Measurements from ENCODE around the gene AGXT.

AGXT gene

GRCh38 chr2:240896871-240897692 is 28.5 kb downstream of the AGXT start:
- Histone ChIP-seq H3K4me1 (ENCODE audit: insufficient read depth, low read length, severe bottlenecking) (no peaks in the 10 kb centered on the region), H2AFZ (ENCODE audit: low read length) (no peak overlapping the region), H3K36me3 (ENCODE audit: insufficient read depth, low read length) (no peaks in the 10 kb centered on the region), H4K20me1 (ENCODE audit: insufficient read depth, low read length) (no peaks in the 10 kb centered on the region), H3F3A (ENCODE audit: insufficient read depth, low read length) (no peaks in the 10 kb centered on the region), H3K4me2 (ENCODE audit: low read length) (no peak overlapping the region), H3K79me2 (ENCODE audit: insufficient read depth, low read length) (no peaks in the 10 kb centered on the region), H3K4me3 (ENCODE audit: low read depth, low read length, poor library complexity, severe bottlenecking) (no peak overlapping the region), H3K9ac (ENCODE audit: low read length) (no peak overlapping the region), H3K27ac (ENCODE audit: low read depth, low read length, poor library complexity, severe bottlenecking) (no peak overlapping the region), H3K27me3 (ENCODE audit: insufficient read depth, low read length) (0 out of 2 replicates have a peak, but pooled peaks cover 4% of the 10 kb centered on the region), H3K9me2 (ENCODE audit: low read depth, low read length) (no peaks in the 10 kb centered on the region), H3K9me3 (ENCODE audit: low read length) (no peaks in the 10 kb centered on the region)
- no peak for TF ChIP-seq CTCF (IDR thresholded peaks at IDR 0.05; ENCODE audit: low read length)
- TF ChIP-seq EZH2 (IDR thresholded peaks at IDR 0.05; ENCODE audit: borderline replicate concordance, low read length) = no peak

- H3K9me2 ChIP-seq (ENCODE audit: low read depth, low read length) = no peaks in the 10 kb centered on the region
- H3F3A ChIP-seq (ENCODE audit: insufficient read depth, low read length) = no peaks in the 10 kb centered on the region
- no peak overlapping the region for H2AFZ ChIP-seq (ENCODE audit: low read length)
- H3K27me3 ChIP-seq (ENCODE audit: insufficient read depth, low read length) = 0 out of 2 replicates have a peak, but pooled peaks cover 5% of the 10 kb centered on the region
- no peaks in the 10 kb centered on the region for H3K4me1 ChIP-seq (ENCODE audit: insufficient read depth, low read length, severe bottlenecking)
- H3K79me2 ChIP-seq (ENCODE audit: insufficient read depth, low read length) = no peaks in the 10 kb centered on the region
- H3K36me3 ChIP-seq (ENCODE audit: insufficient read depth, low read length) = no peaks in the 10 kb centered on the region
- no peak overlapping the region for H3K4me2 ChIP-seq (ENCODE audit: low read length)
- H4K20me1 ChIP-seq (ENCODE audit: insufficient read depth, low read length) = no peaks in the 10 kb centered on the region
- no peak for TF ChIP-seq CTCF (IDR thresholded peaks at IDR 0.05; ENCODE audit: low read length)
- H3K4me3 ChIP-seq (ENCODE audit: low read depth, low read length, poor library complexity, severe bottlenecking) = no peak overlapping the region
- no peak overlapping the region for H3K27ac ChIP-seq (ENCODE audit: low read depth, low read length, poor library complexity, severe bottlenecking)
- no peak overlapping the region for H3K9ac ChIP-seq (ENCODE audit: low read length)
- no peaks in the 10 kb centered on the region for H3K9me3 ChIP-seq (ENCODE audit: low read length)
These were observed 29.6 kb downstream of the AGXT start for GRCh38 chr2:240898108-240898730.

- H3K9me3 ChIP-seq (ENCODE audit: low read length) = no peaks in the 10 kb centered on the region
- H3K4me3 ChIP-seq (ENCODE audit: low read depth, low read length, poor library complexity, severe bottlenecking) = no peak overlapping the region
- H2AFZ ChIP-seq (ENCODE audit: low read length) = no peak overlapping the region
- no peaks in the 10 kb centered on the region for H4K20me1 ChIP-seq (ENCODE audit: insufficient read depth, low read length)
- H3K9me2 ChIP-seq (ENCODE audit: low read depth, low read length) = no peaks in the 10 kb centered on the region
- H3K27ac ChIP-seq (ENCODE audit: low read depth, low read length, poor library complexity, severe bottlenecking) = no peak overlapping the region
- TF ChIP-seq CTCF (IDR thresholded peaks at IDR 0.05; ENCODE audit: low read length) (no peak), EZH2 (IDR thresholded peaks at IDR 0.05; ENCODE audit: borderline replicate concordance, low read length) (no peak)
- H3K9ac ChIP-seq (ENCODE audit: low read length) = no peak overlapping the region
- H3K27me3 ChIP-seq (ENCODE audit: insufficient read depth, low read length) = 0 out of 2 replicates have a peak, but pooled peaks cover 5% of the 10 kb centered on the region
- no peaks in the 10 kb centered on the region for H3K36me3 ChIP-seq (ENCODE audit: insufficient read depth, low read length)
- H3K4me2 ChIP-seq (ENCODE audit: low read length) = no peak overlapping the region
- no peaks in the 10 kb centered on the region for H3F3A ChIP-seq (ENCODE audit: insufficient read depth, low read length)
- H3K79me2 ChIP-seq (ENCODE audit: insufficient read depth, low read length) = no peaks in the 10 kb centered on the region
- H3K4me1 ChIP-seq (ENCODE audit: insufficient read depth, low read length, severe bottlenecking) = no peaks in the 10 kb centered on the region
These were observed 30.3 kb downstream of the AGXT start for GRCh38 chr2:240898731-240899467.

All from OCI-LY1 (cell line).